H1 (cell line): ENCODE results near the gene GDF3. TPM values are rescaled to one million over a fixed set of nuclear protein-coding genes. Genes with fewer than 3 reads are reported as not detected.

Source experiments
- CTCF ChIA-PET: fragments of 300-600 bp; sonication (Branson Sonifier 250); formaldehyde crosslinking; loops from one replicate; lab custom pipeline; 2021; ENCODE audit not compliant: partially characterized antibody; lab: Charles Lee
- POLR2A ChIA-PET: fragments of 300-600 bp; sonication (Branson Sonifier 250); formaldehyde crosslinking; loops from one replicate; lab custom pipeline; 2021; ENCODE audit warnings: inconsistent platforms; ENCODE audit not compliant: partially characterized antibody; lab: Charles Lee
- DNase-seq, 2 experiments: peaks; one replicate each; pipeline versions ENCODE4 v3.0.0 to v3.0.0-alpha.2; 2010 to 2022; ENCODE audit warnings: low spot score in 2 of 2, low read depth in 1 of 2, mixed read lengths in 1 of 2
- FAIRE-seq: peaks from 2 replicates; lab custom pipeline; 2011; peaks lifted over from hg19 to GRCh38; lab: Jason Lieb, UNC
- H2AFZ ChIP-seq: 2 replicates; pipeline ENCODE4 v1.8.1; 2012; ENCODE audit warnings: low read length, inconsistent platforms
- H2AK5ac ChIP-seq: 2 replicates; pipeline ENCODE4 v1.6.1; 2013; ENCODE audit warnings: low read depth, low read length
- H2BK120ac ChIP-seq: replicated peaks from 2 replicates; pipeline ENCODE3; 2013; ENCODE audit warnings: low read depth, low read length, inconsistent platforms
- H2BK12ac ChIP-seq: 2 replicates; pipeline ENCODE4 v1.6.1; 2013; ENCODE audit warnings: low read depth, low read length
- H2BK15ac ChIP-seq: 2 replicates; pipeline ENCODE4 v1.6.1; 2013; ENCODE audit warnings: low read length
- H2BK20ac ChIP-seq: 2 replicates; pipeline ENCODE4 v1.6.1; 2013; ENCODE audit warnings: low read length
- H2BK5ac ChIP-seq: 2 replicates; pipeline ENCODE4 v1.6.1; 2013; ENCODE audit warnings: low read depth, low read length
- H3K14ac ChIP-seq: 2 replicates; pipeline ENCODE4 v1.6.1; 2013; ENCODE audit warnings: inconsistent platforms; ENCODE audit not compliant: insufficient read length
- H3K18ac ChIP-seq: 2 replicates; pipeline ENCODE4 v1.6.1; 2013; ENCODE audit warnings: low read length; ENCODE audit errors: extremely low read depth
- H3K23ac ChIP-seq: 2 replicates; pipeline ENCODE4 v1.6.1; 2013; ENCODE audit warnings: inconsistent platforms; ENCODE audit not compliant: insufficient read length
- H3K23me2 ChIP-seq: 2 replicates; pipeline ENCODE4 v1.6.1; 2013; ENCODE audit warnings: low read depth, low read length
- H3K27ac ChIP-seq: 2 replicates; pipeline ENCODE4 v1.6.1; 2011; ENCODE audit warnings: low read depth, low read length, inconsistent platforms
- H3K27me3 ChIP-seq, 4 experiments: replicated peaks in 1 of 4; 1 replicate in 1 of 4; 2 replicates in 3 of 4; pipeline versions ENCODE4 v1.6.1 to v1.8.1; 2011 to 2013; ENCODE audit warnings: low read length in 3 of 4, mild to moderate bottlenecking in 3 of 4, inconsistent platforms in 2 of 4, mixed read lengths in 2 of 4, moderate library complexity in 1 of 4; ENCODE audit not compliant: control insufficient read depth in 3 of 4, insufficient read depth in 3 of 4; ENCODE audit errors: extremely low read depth in 1 of 4
- H3K36me3 ChIP-seq, 4 experiments: 2 replicates each; pipeline versions ENCODE4 v1.6.1 to v1.8.1; 2011 to 2013; ENCODE audit warnings: mild to moderate bottlenecking in 4 of 4, low read length in 3 of 4, moderate library complexity in 2 of 4, control low read depth in 1 of 4, inconsistent platforms in 1 of 4; ENCODE audit not compliant: insufficient read depth in 4 of 4, control insufficient read depth in 2 of 4
- H3K4ac ChIP-seq: replicated peaks from 2 replicates; pipeline ENCODE3; 2013; ENCODE audit warnings: low read length, low read depth, mixed read lengths, inconsistent platforms; ENCODE audit not compliant: insufficient read length
- H3K4me1 ChIP-seq, 4 experiments: replicated peaks in 1 of 4; 1 replicate in 1 of 4; 2 replicates in 3 of 4; pipeline versions ENCODE4 v1.6.1 to v1.8.1; 2011 to 2013; ENCODE audit warnings: low read length in 3 of 4, inconsistent platforms in 2 of 4, mixed read lengths in 1 of 4; ENCODE audit not compliant: insufficient read depth in 4 of 4, control insufficient read depth in 3 of 4
- H3K4me2 ChIP-seq, 2 experiments: 2 replicates each; pipeline versions ENCODE4 v1.6.1 to v1.8.1; 2011 to 2013; ENCODE audit warnings: low read depth in 2 of 2, low read length in 2 of 2, control low read depth in 1 of 2, inconsistent platforms in 1 of 2, mild to moderate bottlenecking in 1 of 2; ENCODE audit not compliant: insufficient read depth in 1 of 2
- H3K4me3 ChIP-seq, 4 experiments: fragments of 200-600, 300-600 bp in 1 of 4; sonication (generic), shearing (Covaris generic), sonication (Bioruptor Twin) in 1 of 4; 2 replicates each; pipeline versions ENCODE4 v1.5.1 to v1.8.1; 2011 to 2016; ENCODE audit warnings: low read length in 4 of 4, low read depth in 3 of 4, control low read depth in 2 of 4, inconsistent platforms in 2 of 4, mild to moderate bottlenecking in 2 of 4, mixed read lengths in 1 of 4, moderate library complexity in 1 of 4; ENCODE audit not compliant: insufficient read depth in 2 of 4; ENCODE audit errors: extremely low read depth in 1 of 4
- H3K56ac ChIP-seq: replicated peaks from 2 replicates; pipeline ENCODE3; 2013; ENCODE audit warnings: low read depth, mild to moderate bottlenecking, mixed read lengths, low read length, inconsistent platforms; ENCODE audit not compliant: insufficient read length
- H3K79me1 ChIP-seq: 2 replicates; pipeline ENCODE4 v1.6.1; 2013; ENCODE audit warnings: low read depth, low read length, control low read depth
- H3K79me2 ChIP-seq, 2 experiments: 2 replicates each; pipeline versions ENCODE4 v1.6.1 to v1.8.1; 2012 to 2013; ENCODE audit warnings: low read length in 2 of 2, mild to moderate bottlenecking in 2 of 2, inconsistent platforms in 1 of 2; ENCODE audit not compliant: insufficient read depth in 2 of 2, control insufficient read depth in 1 of 2
- H3K9ac ChIP-seq, 4 experiments: replicated peaks in 1 of 4; 1 replicate in 1 of 4; 2 replicates in 3 of 4; pipeline versions ENCODE4 v1.6.1 to v1.8.1; 2011 to 2013; ENCODE audit warnings: low read depth in 3 of 4, low read length in 3 of 4, control low read depth in 2 of 4, mild to moderate bottlenecking in 2 of 4, moderate library complexity in 2 of 4, inconsistent platforms in 1 of 4; ENCODE audit errors: extremely low read depth in 1 of 4
- H3K9me3 ChIP-seq, 2 experiments: 2 replicates each; pipeline versions ENCODE4 v1.6.1 to v1.8.1; 2012 to 2013; ENCODE audit warnings: mild to moderate bottlenecking in 2 of 2, moderate library complexity in 2 of 2, control low read depth in 1 of 2, inconsistent platforms in 1 of 2, low read depth in 1 of 2, low read length in 1 of 2, mixed read lengths in 1 of 2; ENCODE audit not compliant: insufficient read depth in 2 of 2
- H4K20me1 ChIP-seq, 2 experiments: replicated peaks in 1 of 2; 2 replicates each; pipeline versions ENCODE3 to v1.8.1; 2011 to 2013; ENCODE audit warnings: inconsistent platforms in 2 of 2, low read length in 2 of 2, mild to moderate bottlenecking in 1 of 2; ENCODE audit not compliant: insufficient read depth in 2 of 2, control insufficient read depth in 1 of 2
- H4K5ac ChIP-seq: 2 replicates; pipeline ENCODE4 v1.6.1; 2013; ENCODE audit warnings: low read length, low read depth, mixed read lengths, inconsistent platforms; ENCODE audit not compliant: insufficient read length
- H4K8ac ChIP-seq: 2 replicates; pipeline ENCODE4 v1.8.0; 2013; ENCODE audit warnings: mild to moderate bottlenecking, moderate library complexity, low read length, inconsistent platforms; ENCODE audit not compliant: insufficient read depth; ENCODE audit errors: extremely low read depth
- H4K91ac ChIP-seq: replicated peaks from 2 replicates; pipeline ENCODE3; 2013; ENCODE audit warnings: low read length, mixed read lengths, inconsistent platforms; ENCODE audit not compliant: insufficient read length
- CTBP2 ChIP-seq: IDR thresholded peaks from 2 replicates; pipeline ENCODE4 v1.7.0; 2011; ENCODE audit warnings: borderline replicate concordance, mild to moderate bottlenecking, moderate library complexity, mixed read lengths, low read length; ENCODE audit not compliant: insufficient read depth, insufficient read length
- EGR1 ChIP-seq: IDR thresholded peaks from 2 replicates; pipeline ENCODE4 v1.6.1; 2011; ENCODE audit warnings: low read depth, low read length, borderline replicate concordance
- EP300 ChIP-seq, 2 experiments: IDR thresholded peaks; 1 replicate in 1 of 2; 2 replicates in 1 of 2; pipeline ENCODE4 v1.6.1; 2011 to 2012; ENCODE audit warnings: low read depth in 2 of 2, low read length in 2 of 2, mild to moderate bottlenecking in 2 of 2, borderline replicate concordance in 1 of 2, inconsistent platforms in 1 of 2, moderate library complexity in 1 of 2
- EZH2 ChIP-seq: fragments of 200-600 bp; sonication (generic); IDR thresholded peaks from 2 replicates; pipeline ENCODE4 v1.7.1; 2012; ENCODE audit warnings: low read depth, mild to moderate bottlenecking, moderate library complexity, low read length, inconsistent platforms; ENCODE audit not compliant: severe bottlenecking
- KDM4A ChIP-seq: IDR thresholded peaks from one replicate; pipeline ENCODE4 v1.7.1; 2012; ENCODE audit warnings: low read depth, mild to moderate bottlenecking, moderate library complexity, low read length, inconsistent platforms; ENCODE audit not compliant: severe bottlenecking
- KDM5A ChIP-seq: fragments of 200-600 bp; IDR thresholded peaks from 2 replicates; pipeline ENCODE4 v1.7.1; 2012; ENCODE audit warnings: mild to moderate bottlenecking, low read length, inconsistent platforms, mixed read lengths
- PHF8 ChIP-seq: fragments of 200-600 bp; sonication (generic); conservative IDR thresholded peaks from 2 replicates; pipeline ENCODE4 v1.7.1; 2012; ENCODE audit warnings: low read depth, mild to moderate bottlenecking, inconsistent platforms, low read length, moderate library complexity
- RAD21 ChIP-seq, 2 experiments: IDR thresholded peaks in 1 of 2; conservative IDR thresholded peaks in 1 of 2; 2 replicates each; pipeline ENCODE4 v1.6.1; 2011; ENCODE audit warnings: low read depth in 2 of 2, low read length in 2 of 2, improper control_type of control experiment in 1 of 2, inconsistent platforms in 1 of 2, mild to moderate bottlenecking in 1 of 2, moderate library complexity in 1 of 2
- RFX5 ChIP-seq: IDR thresholded peaks from 2 replicates; pipeline ENCODE4 v1.6.1; 2011; ENCODE audit warnings: low read depth, low read length, improper control_type of control experiment, borderline replicate concordance
- RNF2 ChIP-seq: fragments of 200-900, 300-1000 bp; sonication (generic); IDR thresholded peaks from 2 replicates; pipeline ENCODE4 v1.7.1; 2016; ENCODE audit warnings: borderline replicate concordance, low read depth, mild to moderate bottlenecking, antibody characterized with exemption, low read length; ENCODE audit not compliant: poor library complexity, severe bottlenecking; ENCODE audit errors: missing control alignments
- SIRT6 ChIP-seq: IDR thresholded peaks from one replicate; pipeline ENCODE4 v1.7.1; 2012; ENCODE audit warnings: low read length, inconsistent platforms
- SRF ChIP-seq: IDR thresholded peaks from 2 replicates; pipeline ENCODE4 v1.6.1; 2011; ENCODE audit warnings: mild to moderate bottlenecking, low read depth, low read length, moderate library complexity
- TAF1 ChIP-seq: IDR thresholded peaks from 2 replicates; pipeline ENCODE4 v1.6.1; 2011; ENCODE audit warnings: mild to moderate bottlenecking, low read depth, low read length
- YY1 ChIP-seq: IDR thresholded peaks from 2 replicates; pipeline ENCODE4 v1.6.1; 2011; ENCODE audit warnings: low read depth, mild to moderate bottlenecking, low read length
- WGBS, 2 experiments: shearing (Covaris generic) in 1 of 2; methylation state at CpG; one replicate each; pipeline versions ENCODE4 v1.1.6 to v1.1.7; 2013 to 2015; ENCODE audit warnings: low lambda C conversion rate in 2 of 2, mixed read lengths in 2 of 2, inconsistent platforms in 1 of 2, low coverage in 1 of 2, missing lambda C conversion rate in 1 of 2; ENCODE audit not compliant: insufficient replicate concordance in 2 of 2, insufficient coverage in 1 of 2, insufficient read length in 1 of 2; ENCODE audit errors: extremely low coverage in 1 of 2, missing lambda C conversion rate in 1 of 2; 5-methylcytosine and 5-hydroxymethylcytosine counted together
- polyA plus RNA-seq, 7 experiments: library from polyadenylated mRNA; depleted of rRNA in 3 of 7; stranded (reverse) in 5 of 7; unstranded in 2 of 7; fragments of >200 nt in 5 of 7; fragments of 200-250 nt in 2 of 7; gene quantifications; 1 replicate in 5 of 7; 2 replicates in 1 of 7; 4 replicates in 1 of 7; pipeline versions ENCODE4 v1.2.1 to v1.2.3, GENCODE V29; 2011 to 2013; ENCODE audit warnings: missing spikeins in 2 of 7, mixed read lengths in 2 of 7
- total RNA-seq: library from RNA; stranded (reverse); fragmentation: NEBNext Ultra II Directional; extraction: Animal tissue kit (Norgen Biotek cat#: 25700); gene quantifications from 2 replicates; pipeline ENCODE4 v1.2.1, GENCODE V29; 2021

GDF3 gene
- total and polyA plus RNA-seq, 2 of the 8 experiments (the other 6 are each of a cell fraction or from before 2014, with no cell fraction given) = 4.3 to 16.8 TPM

DNA sequence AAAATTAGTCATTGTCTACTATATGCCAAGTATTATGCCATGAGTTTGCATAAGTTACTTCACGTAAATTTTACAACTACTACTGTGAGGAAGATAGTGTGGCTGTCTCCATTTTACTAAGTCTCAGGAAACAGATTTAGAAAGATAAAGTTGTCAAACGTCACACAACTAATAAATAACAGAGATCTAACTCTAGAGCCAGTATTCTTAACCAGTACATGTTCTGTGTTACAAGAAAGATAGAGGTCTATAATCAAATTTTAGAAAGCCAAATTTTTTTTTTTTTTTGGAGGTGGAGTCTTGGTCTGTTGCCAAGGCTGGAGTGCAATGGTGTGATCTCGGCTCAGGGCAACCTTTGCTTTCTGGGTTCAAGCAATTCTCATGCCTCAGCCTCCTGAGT lies 37.4 kb upstream of the GDF3 start:
- H3K4me2 ChIP-seq = no peak overlapping the region
- H3K27me3 ChIP-seq = no peaks in the 10 kb centered on the region; a peak in 1 of 7 replicates
- H2BK15ac ChIP-seq = no peak overlapping the region
- no peak overlapping the region for H2BK120ac ChIP-seq
- FAIRE-seq (no peak), DNase-seq (no peak)
- H3K79me1 ChIP-seq = no peaks in the 10 kb centered on the region
- H3K4me1 ChIP-seq = peaks cover 0 to 3% (median 0%) of the 10 kb centered on the region in 4 experiments; a peak in 1 of 7 replicates
- H4K5ac ChIP-seq = no peak overlapping the region
- no peak overlapping the region for H3K4ac ChIP-seq
- no peak overlapping the region for H2AFZ ChIP-seq
- H3K4me3 ChIP-seq = no peak overlapping the region
- ChIA-PET POLR2A (no interaction called here), CTCF (no interaction called here)
- no peaks in the 10 kb centered on the region for H3K23me2 ChIP-seq
- no peak overlapping the region for H3K27ac ChIP-seq
- H3K23ac ChIP-seq = no peak overlapping the region
- WGBS, 2 experiments = 97% methylated on average over 3 of the region's 3 CpGs; no CpG with 5 or more reads in 1 of the 2 experiments
- no peak overlapping the region for H3K56ac ChIP-seq
- no peak overlapping the region for H3K9ac ChIP-seq
- no peak overlapping the region for H2BK5ac ChIP-seq
- H4K20me1 ChIP-seq = no peaks in the 10 kb centered on the region
- H3K9me3 ChIP-seq = no peaks in the 10 kb centered on the region
- no peak overlapping the region for H4K8ac ChIP-seq
- H2BK20ac ChIP-seq = no peak overlapping the region
- no peaks in the 10 kb centered on the region for H3K79me2 ChIP-seq
- H3K18ac ChIP-seq = no peak overlapping the region
- H2BK12ac ChIP-seq = no peak overlapping the region
- no peak overlapping the region for H4K91ac ChIP-seq
- H3K14ac ChIP-seq = no peak overlapping the region
- H3K36me3 ChIP-seq = no peaks in the 10 kb centered on the region
- H2AK5ac ChIP-seq = no peak overlapping the region
- no peak for TF ChIP-seq KDM4A
- no peak for TF ChIP-seq TAF1
- no peak for TF ChIP-seq SRF
- no peak for TF ChIP-seq EZH2
- TF ChIP-seq RFX5 = no peak
- TF ChIP-seq PHF8 = no peak
- no peak for TF ChIP-seq RNF2
- TF ChIP-seq KDM5A = no peak
- TF ChIP-seq SIRT6 = no peak
- no peak for TF ChIP-seq EGR1
- TF ChIP-seq EP300 (IDR thresholded peaks at IDR 0.05; ENCODE audit: borderline replicate concordance in 1 of 2, low read depth in 2 of 2, low read length in 2 of 2) = no peak
- TF ChIP-seq YY1 = no peak
- no peak for TF ChIP-seq RAD21 (IDR thresholded peaks at IDR 0.05 in 1 of 2, conservative IDR thresholded peaks at IDR 0.05 in 1 of 2; ENCODE audit: low read depth in 2 of 2, low read length in 2 of 2)
- no peak for TF ChIP-seq CTBP2
